PFSK-1 (cell line): ENCODE measurements around the gene RAD51.

Experiments used
- POLR2AphosphoS5 ChIP-seq: IDR thresholded peaks from 2 replicates; pipeline ENCODE4 v1.6.1; 2012; ENCODE audit warnings: low read depth, mild to moderate bottlenecking, control low read depth, low read length, moderate library complexity
- SIN3A ChIP-seq: IDR thresholded peaks from 2 replicates; pipeline ENCODE4 v1.6.1; 2012; ENCODE audit warnings: mild to moderate bottlenecking, low read length, moderate library complexity, borderline replicate concordance; ENCODE audit not compliant: insufficient read depth
- TAF1 ChIP-seq: IDR thresholded peaks from 2 replicates; pipeline ENCODE4 v1.6.1; 2012; ENCODE audit warnings: low read length, control low read depth, borderline replicate concordance; ENCODE audit not compliant: insufficient read depth
- TF ChIP-seq, protein P1 (sequence below), 2 experiments: IDR thresholded peaks; 2 replicates each; pipeline versions ENCODE4 v1.6.1 to v1.8.0; 2011 to 2012; ENCODE audit warnings: low read depth in 2 of 2, low read length in 2 of 2, control low read depth in 1 of 2, inconsistent platforms in 1 of 2, mild to moderate bottlenecking in 1 of 2, moderate library complexity in 1 of 2; ENCODE audit not compliant: insufficient read depth in 1 of 2

DNA sequence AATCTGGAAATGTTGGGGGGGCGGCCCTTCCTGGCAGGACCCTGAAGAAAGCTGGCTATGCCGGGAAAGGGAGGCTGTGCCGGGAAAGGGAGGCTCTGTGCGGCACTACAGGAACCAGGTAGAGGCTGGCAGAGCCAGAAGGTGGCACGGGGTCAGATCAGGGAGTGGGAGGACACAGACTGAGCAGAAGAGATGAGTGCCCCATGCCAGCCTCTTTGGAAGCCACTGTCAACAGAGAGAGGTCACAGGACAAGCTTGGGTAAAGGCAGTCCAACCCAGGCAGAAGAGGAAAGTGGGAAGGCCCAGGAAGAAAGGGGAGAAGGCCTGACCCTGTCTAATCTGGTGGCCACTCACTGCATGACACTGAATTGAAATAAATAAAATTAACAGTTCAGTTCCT, 76.3 kb downstream of the RAD51 start:
- TF ChIP-seq, protein P1, sequence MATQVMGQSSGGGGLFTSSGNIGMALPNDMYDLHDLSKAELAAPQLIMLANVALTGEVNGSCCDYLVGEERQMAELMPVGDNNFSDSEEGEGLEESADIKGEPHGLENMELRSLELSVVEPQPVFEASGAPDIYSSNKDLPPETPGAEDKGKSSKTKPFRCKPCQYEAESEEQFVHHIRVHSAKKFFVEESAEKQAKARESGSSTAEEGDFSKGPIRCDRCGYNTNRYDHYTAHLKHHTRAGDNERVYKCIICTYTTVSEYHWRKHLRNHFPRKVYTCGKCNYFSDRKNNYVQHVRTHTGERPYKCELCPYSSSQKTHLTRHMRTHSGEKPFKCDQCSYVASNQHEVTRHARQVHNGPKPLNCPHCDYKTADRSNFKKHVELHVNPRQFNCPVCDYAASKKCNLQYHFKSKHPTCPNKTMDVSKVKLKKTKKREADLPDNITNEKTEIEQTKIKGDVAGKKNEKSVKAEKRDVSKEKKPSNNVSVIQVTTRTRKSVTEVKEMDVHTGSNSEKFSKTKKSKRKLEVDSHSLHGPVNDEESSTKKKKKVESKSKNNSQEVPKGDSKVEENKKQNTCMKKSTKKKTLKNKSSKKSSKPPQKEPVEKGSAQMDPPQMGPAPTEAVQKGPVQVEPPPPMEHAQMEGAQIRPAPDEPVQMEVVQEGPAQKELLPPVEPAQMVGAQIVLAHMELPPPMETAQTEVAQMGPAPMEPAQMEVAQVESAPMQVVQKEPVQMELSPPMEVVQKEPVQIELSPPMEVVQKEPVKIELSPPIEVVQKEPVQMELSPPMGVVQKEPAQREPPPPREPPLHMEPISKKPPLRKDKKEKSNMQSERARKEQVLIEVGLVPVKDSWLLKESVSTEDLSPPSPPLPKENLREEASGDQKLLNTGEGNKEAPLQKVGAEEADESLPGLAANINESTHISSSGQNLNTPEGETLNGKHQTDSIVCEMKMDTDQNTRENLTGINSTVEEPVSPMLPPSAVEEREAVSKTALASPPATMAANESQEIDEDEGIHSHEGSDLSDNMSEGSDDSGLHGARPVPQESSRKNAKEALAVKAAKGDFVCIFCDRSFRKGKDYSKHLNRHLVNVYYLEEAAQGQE (IDR thresholded peaks at IDR 0.05; ENCODE audit: insufficient read depth in 1 of 2, low read depth in 2 of 2, low read length in 2 of 2), result no peak
- no peak for TF ChIP-seq POLR2AphosphoS5
- TF ChIP-seq TAF1, result no peak
- no peak for TF ChIP-seq SIN3A
